C4-2B (cell line): ENCODE data around the gene MYH6.
"Not testable (repeated sequence)": the region's sequence is repeated elsewhere in the genome, so short reads cannot be mapped to it uniquely, and the experiment has no call there.

ENCODE experiments used
- H3K27ac ChIP-seq: fragments of 450-650 bp; 2 replicates; pipeline ENCODE4 v1.5.1; 2017
- CTCF ChIP-seq: fragments of 450-650 bp; conservative IDR thresholded peaks from 2 replicates; pipeline ENCODE4 v1.5.1; 2017; ENCODE audit warnings: mild to moderate bottlenecking
- ZFX ChIP-seq: fragments of 450-650 bp; IDR thresholded peaks from 2 replicates; pipeline ENCODE4 v1.6.1; 2017

MYH6 gene

GRCh38 chr14:23403908-23404307 is 4.2 kb downstream of the MYH6 start:
- TF ChIP-seq CTCF (no peak), ZFX (no peak)
- H3K27ac ChIP-seq: no peak overlapping the region

DNA sequence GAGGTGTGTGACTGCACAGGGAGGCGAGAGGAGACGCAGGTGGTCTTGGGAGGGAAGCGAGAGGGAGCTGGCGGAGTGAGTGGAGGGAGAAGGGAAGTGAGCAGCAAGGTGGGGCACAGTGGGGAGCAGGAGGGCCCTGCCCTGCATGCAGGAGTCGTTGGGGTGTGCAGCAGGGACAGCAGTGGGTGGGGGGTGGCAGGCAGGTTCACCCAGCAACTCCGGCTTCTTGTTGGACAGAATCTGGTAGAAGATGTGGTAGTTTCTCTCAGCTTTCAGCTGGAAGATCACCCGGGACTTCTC is 5.0 kb downstream of the MYH6 start:
- no peak overlapping the region for H3K27ac ChIP-seq
- TF ChIP-seq ZFX (no peak), CTCF (no peak)

DNA sequence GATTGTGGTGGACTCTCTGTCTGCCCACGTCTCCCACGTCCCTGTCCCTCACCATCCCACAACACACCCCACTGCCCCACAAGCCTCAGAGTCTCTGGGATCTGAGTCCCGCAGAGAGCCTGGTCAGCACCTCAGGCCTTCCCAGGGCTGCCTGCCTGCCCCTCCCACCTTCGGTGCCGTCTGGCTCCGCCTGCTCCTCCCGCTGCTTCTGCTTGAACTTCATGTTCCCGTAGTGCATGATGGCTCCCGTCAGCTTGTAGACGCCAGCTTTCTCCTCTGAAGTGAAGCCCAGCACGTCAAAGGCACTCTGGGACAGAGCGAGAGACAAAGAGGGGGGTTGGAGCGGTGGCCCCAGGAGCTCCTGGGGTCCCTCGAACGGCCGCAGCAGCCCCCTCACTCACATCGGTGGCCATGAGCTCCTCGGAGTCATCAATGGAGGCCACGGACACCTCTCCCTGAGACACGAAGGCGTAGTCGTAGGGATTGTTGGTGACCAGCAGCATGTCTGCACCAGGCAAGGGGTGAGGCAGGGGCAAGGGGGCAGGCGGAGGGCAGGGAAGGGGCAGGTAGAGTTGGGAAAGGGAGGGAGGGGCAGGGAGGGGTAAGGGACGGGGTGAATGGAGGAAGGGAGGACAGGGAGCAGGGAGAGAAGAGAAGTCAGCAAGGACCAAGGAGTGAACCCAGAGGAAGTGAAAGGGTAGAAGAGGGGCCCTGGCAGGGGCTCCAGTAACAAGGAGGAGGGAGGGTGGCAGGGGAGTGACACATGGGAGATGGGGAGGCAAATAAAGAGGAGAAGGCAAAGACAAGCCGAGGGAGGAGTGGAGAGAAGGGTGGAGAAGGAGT is 5.6 kb downstream of the MYH6 start:
- TF ChIP-seq ZFX (no peak), CTCF (no peak)
- no peak overlapping the region for H3K27ac ChIP-seq

DNA sequence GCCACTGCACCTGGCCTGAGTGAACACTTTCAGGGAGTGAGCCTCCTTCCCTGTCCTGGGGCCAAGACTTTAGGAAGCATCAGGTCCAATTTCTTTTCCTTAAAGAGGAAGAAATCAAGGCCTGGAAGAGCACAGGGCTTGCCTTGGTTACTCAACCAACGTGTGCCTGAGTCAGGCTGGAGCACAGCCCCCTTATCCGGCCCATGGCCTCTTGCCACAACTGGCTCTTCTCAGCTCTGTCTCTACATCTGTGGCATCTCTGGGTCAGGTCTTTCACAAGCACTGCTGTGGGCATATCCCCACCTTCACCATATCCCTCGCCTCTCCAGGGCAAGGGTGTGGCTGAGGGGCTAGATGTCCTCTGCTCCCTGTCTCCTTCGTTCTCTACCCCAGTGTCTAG is 6.8 kb downstream of the MYH6 start:
- no peak overlapping the region for H3K27ac ChIP-seq
- TF ChIP-seq CTCF: no peak
- TF ChIP-seq ZFX: no peak

- H3K27ac ChIP-seq: not testable (repeated sequence)
Measured at GRCh38 chr14:23400496-23401149, 7.5 kb downstream of the MYH6 start.

GRCh38 chr14:23399591-23399990 is 8.5 kb downstream of the MYH6 start:
- TF ChIP-seq ZFX (no peak), CTCF (no peak)
- no peak overlapping the region for H3K27ac ChIP-seq

DNA sequence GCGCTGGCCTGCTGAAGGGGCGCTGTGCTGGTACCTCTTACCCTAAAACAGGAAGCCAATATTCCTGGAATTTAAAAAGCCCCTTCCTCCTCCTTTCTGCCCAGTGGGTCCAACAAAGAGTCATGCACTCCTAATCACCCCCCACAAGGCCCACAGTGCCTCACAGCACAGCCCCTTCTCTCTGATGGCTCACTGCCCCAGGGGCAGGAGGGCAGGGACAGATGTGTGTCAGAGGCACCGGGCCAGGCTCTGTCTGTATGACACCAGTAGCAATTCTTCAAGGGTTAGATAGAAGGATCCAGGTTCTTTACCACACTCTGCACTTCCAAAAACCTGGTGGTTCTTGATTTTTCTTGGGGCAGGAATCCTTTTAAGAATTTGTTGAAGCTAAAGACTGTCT is 8.9 kb downstream of the MYH6 start:
- TF ChIP-seq ZFX (no peak), CTCF (no peak)
- H3K27ac ChIP-seq: no peak overlapping the region

DNA sequence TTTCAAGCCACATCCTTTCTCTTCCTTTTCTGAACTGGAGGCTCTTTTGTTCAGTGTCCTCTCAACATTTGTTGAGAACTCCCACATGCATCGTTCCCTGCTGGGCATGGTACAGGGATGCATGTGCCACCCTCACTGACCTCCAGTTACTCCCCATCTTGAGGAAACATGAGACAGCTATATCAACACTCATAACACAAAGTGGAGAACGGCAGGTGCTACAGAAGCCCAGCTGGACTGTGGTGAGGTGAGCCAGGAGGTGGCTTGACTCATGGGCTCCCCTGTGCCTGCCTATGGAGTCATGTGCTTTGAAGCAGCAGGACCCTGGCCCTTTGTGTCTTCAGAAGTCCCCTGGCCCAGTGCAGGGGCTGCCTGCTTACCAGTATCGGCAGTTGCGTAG is 9.7 kb downstream of the MYH6 start:
- no peak overlapping the region for H3K27ac ChIP-seq
- no peak for TF ChIP-seq CTCF
- no peak for TF ChIP-seq ZFX
